ENCODE results near the gene SYT17.

GRCh38 chr16:19230575-19230974, 62.5 kb downstream of the SYT17 start:
- no peak for TF ChIP-seq CTCF (IDR thresholded peaks at IDR 0.05)
- TF ChIP-seq POLR2A (IDR thresholded peaks at IDR 0.05), result no peak
- TF ChIP-seq POLR2AphosphoS5 (IDR thresholded peaks at IDR 0.05), result no peak
